Heart left ventricle (tissue), 13 donors: ENCODE data around the gene TRAF2.

ENCODE experiments used
- POLR2A ChIP-seq, 2 donors: fragments of 450-650 bp; IDR thresholded peaks; one replicate each; pipeline ENCODE4 v1.6.1; 2017; ENCODE audit warnings: antibody characterized with exemption in 2 of 2, mild to moderate bottlenecking in 2 of 2, moderate library complexity in 2 of 2
- TF ChIP-seq, protein P1 (sequence below), 12 donors: fragments of 200-600 bp; sonication (generic) in 4 of 12; IDR thresholded peaks; one replicate each; pipeline versions ENCODE4 v1.5.0 to v1.8.0; 2018 to 2022; ENCODE audit warnings: antibody characterized with exemption in 12 of 12, mild to moderate bottlenecking in 5 of 12
- donor health status: ischemic (EF 13 %, LVEDD 7.1; RV severe dilation, severe dysfunction).
- donor health status: DM: no; HTN: yes; CAD: no.
- donor health status: DM: no; HTN: no; CAD: no.
- donor health status: ischemic (EF 25% LVEDD 6.9; RV normal size, moderate dysfunction).
- donor health status: ischemic (EF 25% LVEDD 5.7; RV mildly dilated, moderate dysfunction).
- donor health status: ischemic (EF 35%, LVEDD 5.7; RV mildly dilated, moderate dysfunction).
- donor health status: nonischemic (EF 11% LVEDD 7.7; RV severe dilation, severe dysfunction).
- donor health status: DM: yes; HTN: yes; CAD: no.
- donor health status: PGD.
- donor health status: ischemic (EF 29% LVEDD 5.4; RV normal size, mild dysfunction).
- donor health status: nonischemic (EF 23%, LVEDD 6.1; RV moderate dilation, normal function).

- TF ChIP-seq, protein P1, sequence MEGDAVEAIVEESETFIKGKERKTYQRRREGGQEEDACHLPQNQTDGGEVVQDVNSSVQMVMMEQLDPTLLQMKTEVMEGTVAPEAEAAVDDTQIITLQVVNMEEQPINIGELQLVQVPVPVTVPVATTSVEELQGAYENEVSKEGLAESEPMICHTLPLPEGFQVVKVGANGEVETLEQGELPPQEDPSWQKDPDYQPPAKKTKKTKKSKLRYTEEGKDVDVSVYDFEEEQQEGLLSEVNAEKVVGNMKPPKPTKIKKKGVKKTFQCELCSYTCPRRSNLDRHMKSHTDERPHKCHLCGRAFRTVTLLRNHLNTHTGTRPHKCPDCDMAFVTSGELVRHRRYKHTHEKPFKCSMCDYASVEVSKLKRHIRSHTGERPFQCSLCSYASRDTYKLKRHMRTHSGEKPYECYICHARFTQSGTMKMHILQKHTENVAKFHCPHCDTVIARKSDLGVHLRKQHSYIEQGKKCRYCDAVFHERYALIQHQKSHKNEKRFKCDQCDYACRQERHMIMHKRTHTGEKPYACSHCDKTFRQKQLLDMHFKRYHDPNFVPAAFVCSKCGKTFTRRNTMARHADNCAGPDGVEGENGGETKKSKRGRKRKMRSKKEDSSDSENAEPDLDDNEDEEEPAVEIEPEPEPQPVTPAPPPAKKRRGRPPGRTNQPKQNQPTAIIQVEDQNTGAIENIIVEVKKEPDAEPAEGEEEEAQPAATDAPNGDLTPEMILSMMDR (IDR thresholded peaks at IDR 0.05): no peak
- no peak for TF ChIP-seq POLR2A (IDR thresholded peaks at IDR 0.05)
Measured at GRCh38 chr9:136972743-136973142, 86.4 kb downstream of the TRAF2 start.
